ENCODE results near the gene AIP. TPM values are rescaled to one million over a fixed set of nuclear protein-coding genes. Genes with fewer than 3 reads are reported as not detected.
"Not testable (repeated sequence)": the region's sequence is repeated elsewhere in the genome, so short reads cannot be mapped to it uniquely, and the experiment has no call there.

Gene AIP
- total RNA-seq, 1 donor from 2014 or later: 58.8 TPM

GRCh38 chr11:67465189-67465510 lies 17.7 kb upstream of the AIP start:
- Mint-ChIP-seq H3K9me3 (ENCODE audit: low read depth) (no peaks in the 10 kb centered on the region), H3K27ac (ENCODE audit: unreplicated experiment) (peak overlapping the region; percentile 6), H3K27me3 (ENCODE audit: low read depth) (no peaks in the 10 kb centered on the region), H3K4me3 (ENCODE audit: unreplicated experiment) (peak overlapping the region; percentile 72), H3K36me3 (ENCODE audit: low read depth) (no peaks in the 10 kb centered on the region), H3K4me1 (ENCODE audit: low read depth) (peaks cover 31% of the 10 kb centered on the region)
- no peak for DNase-seq (ENCODE audit: low spot score)
- no peak for TF ChIP-seq CTCF (IDR thresholded peaks at IDR 0.05)

- not testable (repeated sequence) for H3K4me3 Mint-ChIP-seq (ENCODE audit: unreplicated experiment); DNase-seq (ENCODE audit: low spot score); H3K9me3 Mint-ChIP-seq (ENCODE audit: low read depth); H3K27me3 Mint-ChIP-seq (ENCODE audit: low read depth); H3K36me3 Mint-ChIP-seq (ENCODE audit: low read depth)
- H3K27ac Mint-ChIP-seq (ENCODE audit: unreplicated experiment): peak overlapping the region; percentile 6
- H3K4me1 Mint-ChIP-seq (ENCODE audit: low read depth): peaks cover 31% of the 10 kb centered on the region
Measured at GRCh38 chr11:67465530-67465929, 17.3 kb upstream of the AIP start.

- H3K4me3 Mint-ChIP-seq (ENCODE audit: unreplicated experiment): no peak overlapping the region
Measured at GRCh38 chr11:67466367-67466766, 16.5 kb upstream of the AIP start.

GRCh38 chr11:67466962-67467771 lies 15.7 kb upstream of the AIP start:
- TF ChIP-seq CTCF (IDR thresholded peaks at IDR 0.05): no peak
- peak overlapping the region; percentile 51 for H3K27ac Mint-ChIP-seq (ENCODE audit: unreplicated experiment)

More at GRCh38 chr11:67466367-67466766, 16.5 kb upstream of the AIP start:
- H3K27me3 Mint-ChIP-seq (ENCODE audit: low read depth): no peaks in the 10 kb centered on the region
- no peaks in the 10 kb centered on the region for H3K36me3 Mint-ChIP-seq (ENCODE audit: low read depth)
- no peak overlapping the region for H3K27ac Mint-ChIP-seq (ENCODE audit: unreplicated experiment)
- H3K9me3 Mint-ChIP-seq (ENCODE audit: low read depth): no peaks in the 10 kb centered on the region
- TF ChIP-seq CTCF (IDR thresholded peaks at IDR 0.05): no peak
- DNase-seq (ENCODE audit: low spot score): no peak
- peaks cover 31% of the 10 kb centered on the region for H3K4me1 Mint-ChIP-seq (ENCODE audit: low read depth)

GRCh38 chr11:67468056-67468455 lies 14.8 kb upstream of the AIP start:
- DNase-seq (ENCODE audit: low spot score): no peak
- Mint-ChIP-seq H3K36me3 (ENCODE audit: low read depth) (no peaks in the 10 kb centered on the region), H3K9me3 (ENCODE audit: low read depth) (no peaks in the 10 kb centered on the region), H3K4me3 (ENCODE audit: unreplicated experiment) (peak overlapping the region; percentile 84), H3K4me1 (ENCODE audit: low read depth) (peaks cover 31% of the 10 kb centered on the region), H3K27ac (ENCODE audit: unreplicated experiment) (peak overlapping the region; percentile 77), H3K27me3 (ENCODE audit: low read depth) (no peaks in the 10 kb centered on the region)
- TF ChIP-seq CTCF (IDR thresholded peaks at IDR 0.05): no peak

More at GRCh38 chr11:67466962-67467771, 15.7 kb upstream of the AIP start:
- H3K4me1 Mint-ChIP-seq (ENCODE audit: low read depth): peaks cover 31% of the 10 kb centered on the region
- H3K4me3 Mint-ChIP-seq (ENCODE audit: unreplicated experiment): peak overlapping the region; percentile 84
- no peaks in the 10 kb centered on the region for H3K27me3 Mint-ChIP-seq (ENCODE audit: low read depth)
- H3K9me3 Mint-ChIP-seq (ENCODE audit: low read depth): no peaks in the 10 kb centered on the region
- DNase-seq (ENCODE audit: low spot score): peak; percentile 90
- no peaks in the 10 kb centered on the region for H3K36me3 Mint-ChIP-seq (ENCODE audit: low read depth)

GRCh38 chr11:67468456-67468758 lies 14.4 kb upstream of the AIP start:
- Mint-ChIP-seq H3K36me3 (ENCODE audit: low read depth) (no peaks in the 10 kb centered on the region), H3K9me3 (ENCODE audit: low read depth) (no peaks in the 10 kb centered on the region), H3K4me3 (ENCODE audit: unreplicated experiment) (peak overlapping the region; percentile 84), H3K4me1 (ENCODE audit: low read depth) (peaks cover 31% of the 10 kb centered on the region), H3K27me3 (ENCODE audit: low read depth) (no peaks in the 10 kb centered on the region), H3K27ac (ENCODE audit: unreplicated experiment) (peak overlapping the region; percentile 77)
- DNase-seq (ENCODE audit: low spot score): no peak
- no peak for TF ChIP-seq CTCF (IDR thresholded peaks at IDR 0.05)
